NB4 (cell line): ENCODE measurements around the gene DOK3.

ENCODE experiments used
- MYC ChIP-seq: IDR thresholded peaks from 2 replicates; pipeline ENCODE4 v1.6.1; 2011; ENCODE audit warnings: low read depth, low read length
- POLR2A ChIP-seq: IDR thresholded peaks from 2 replicates; pipeline ENCODE4 v1.6.1; 2011; ENCODE audit warnings: mild to moderate bottlenecking; ENCODE audit not compliant: insufficient read length; ENCODE audit errors: extremely low read depth
- TF ChIP-seq, protein P1 (sequence below): IDR thresholded peaks from 2 replicates; pipeline ENCODE4 v1.6.1; 2011; ENCODE audit warnings: low read depth, low read length
- TF ChIP-seq, protein P2 (sequence below): IDR thresholded peaks from one replicate; pipeline ENCODE4 v1.5.1; 2012; ENCODE audit warnings: low read depth, low read length

DNA sequence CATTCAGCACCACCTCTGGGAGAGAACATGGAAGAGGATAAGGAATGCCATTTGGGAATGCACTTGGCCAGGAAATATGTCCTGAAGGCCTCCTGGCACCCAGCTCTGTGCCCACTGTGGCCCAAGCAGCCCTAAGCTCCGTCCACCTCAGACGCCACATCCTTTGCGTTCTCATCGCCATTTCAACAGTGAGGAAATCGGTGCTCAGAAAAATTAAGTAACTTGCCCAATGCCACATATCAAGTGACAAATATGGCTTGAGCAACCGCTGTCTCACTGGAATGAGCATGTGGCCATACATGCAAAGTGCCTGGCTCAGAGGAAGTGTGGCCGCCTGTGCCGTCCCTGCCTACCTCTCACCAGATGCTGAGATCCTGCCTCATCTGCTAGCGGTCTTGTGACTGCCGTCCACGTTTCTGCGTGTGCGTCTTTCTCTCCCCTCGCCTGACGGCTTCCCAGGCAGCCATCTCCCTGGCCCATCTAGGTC lies 984 bp upstream of the DOK3 start:
- TF ChIP-seq, protein P1, sequence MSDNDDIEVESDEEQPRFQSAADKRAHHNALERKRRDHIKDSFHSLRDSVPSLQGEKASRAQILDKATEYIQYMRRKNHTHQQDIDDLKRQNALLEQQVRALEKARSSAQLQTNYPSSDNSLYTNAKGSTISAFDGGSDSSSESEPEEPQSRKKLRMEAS: peak; percentile 96
- TF ChIP-seq, protein P2, sequence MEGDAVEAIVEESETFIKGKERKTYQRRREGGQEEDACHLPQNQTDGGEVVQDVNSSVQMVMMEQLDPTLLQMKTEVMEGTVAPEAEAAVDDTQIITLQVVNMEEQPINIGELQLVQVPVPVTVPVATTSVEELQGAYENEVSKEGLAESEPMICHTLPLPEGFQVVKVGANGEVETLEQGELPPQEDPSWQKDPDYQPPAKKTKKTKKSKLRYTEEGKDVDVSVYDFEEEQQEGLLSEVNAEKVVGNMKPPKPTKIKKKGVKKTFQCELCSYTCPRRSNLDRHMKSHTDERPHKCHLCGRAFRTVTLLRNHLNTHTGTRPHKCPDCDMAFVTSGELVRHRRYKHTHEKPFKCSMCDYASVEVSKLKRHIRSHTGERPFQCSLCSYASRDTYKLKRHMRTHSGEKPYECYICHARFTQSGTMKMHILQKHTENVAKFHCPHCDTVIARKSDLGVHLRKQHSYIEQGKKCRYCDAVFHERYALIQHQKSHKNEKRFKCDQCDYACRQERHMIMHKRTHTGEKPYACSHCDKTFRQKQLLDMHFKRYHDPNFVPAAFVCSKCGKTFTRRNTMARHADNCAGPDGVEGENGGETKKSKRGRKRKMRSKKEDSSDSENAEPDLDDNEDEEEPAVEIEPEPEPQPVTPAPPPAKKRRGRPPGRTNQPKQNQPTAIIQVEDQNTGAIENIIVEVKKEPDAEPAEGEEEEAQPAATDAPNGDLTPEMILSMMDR: no peak
- peak; percentile 99 for TF ChIP-seq MYC
- TF ChIP-seq POLR2A: peak; percentile 59
